Naive thymus-derived CD8-positive, alpha-beta T cell (primary cell): ENCODE data around the gene TNFRSF1B. TPM values are rescaled to one million over a fixed set of nuclear protein-coding genes. Genes with fewer than 3 reads are reported as not detected.

Experiments used
- ATAC-seq, 2 donors: fragments of 150-1000 bp; cut with Tn5 transposase in 1 of 2; sonication (Bioruptor Pico), chemical (Tn5 transposase) in 1 of 2; 1 replicate in 1 of 2; 2 replicates in 1 of 2; pipeline ENCODE4 v1.10.0; 2021; ENCODE audit warnings: mild to moderate bottlenecking in 2 of 2, moderate library complexity in 2 of 2
- POLR2A ChIA-PET: fragments of 350-600 bp; sonication (Branson Sonifier 250); formaldehyde crosslinking; loops from one replicate; lab custom pipeline; 2021; ENCODE audit warnings: antibody characterized with exemption; lab: Charles Lee
- DNase-seq, 10 donors: peaks; one replicate each; pipeline versions ENCODE4 v3.0.0 to v3.0.0-alpha.2; 2020 to 2022
- H3K27ac Mint-ChIP-seq, 10 donors: one replicate each; pipeline ENCODE4 v1.8.0; 2020 to 2022; ENCODE audit warnings: mild to moderate bottlenecking in 10 of 10, mixed read lengths in 10 of 10, moderate library complexity in 4 of 10, inconsistent platforms in 1 of 10
- H3K27me3 Mint-ChIP-seq, 5 donors: one replicate each; pipeline ENCODE4 v1.8.0; 2021 to 2022; ENCODE audit warnings: mixed read lengths in 5 of 5
- H3K36me3 Mint-ChIP-seq, 3 donors: one replicate each; pipeline ENCODE4 v1.8.0; 2020 to 2022; ENCODE audit warnings: mixed read lengths in 3 of 3, mild to moderate bottlenecking in 2 of 3, inconsistent platforms in 1 of 3
- H3K4me1 Mint-ChIP-seq, 4 donors: one replicate each; pipeline ENCODE4 v1.8.0; 2021 to 2022; ENCODE audit warnings: mixed read lengths in 4 of 4
- H3K4me3 Mint-ChIP-seq, 10 donors: one replicate each; pipeline ENCODE4 v1.8.0; 2020 to 2022; ENCODE audit warnings: mild to moderate bottlenecking in 10 of 10, mixed read lengths in 10 of 10, moderate library complexity in 6 of 10, inconsistent platforms in 1 of 10
- H3K9me3 Mint-ChIP-seq, 9 donors: one replicate each; pipeline ENCODE4 v1.8.0; 2020 to 2022; ENCODE audit warnings: mixed read lengths in 9 of 9, mild to moderate bottlenecking in 3 of 9, inconsistent platforms in 1 of 9, moderate library complexity in 1 of 9
- polyA plus RNA-seq, 3 donors: library from polyadenylated mRNA; unstranded; fragments of 300-500 nt; fragmentation: Illumina TruSeq; gene quantifications; one replicate each; pipeline ENCODE4 v1.2.3, GENCODE V29; 2021
- total RNA-seq, 8 experiments: library from RNA in 2 of 8; stranded (reverse) in 2 of 8; gene quantifications; one replicate each; pipeline ENCODE4 v1.2.3 and lab custom pipeline; 2021 to 2026

Gene TNFRSF1B
- total and polyA plus RNA-seq, 5 experiments from 2014 or later: 16.5 to 64.6 (median 19.7) TPM

GRCh38 chr1:12149791-12150175 lies 17.0 kb upstream of the TNFRSF1B start:
- Mint-ChIP-seq H3K27me3 (no peaks in the 10 kb centered on the region), H3K36me3 (peaks cover 0 to 4% (median 3%) of the 10 kb centered on the region in 3 donors), H3K9me3 (peaks cover 0 to 9% (median 0%) of the 10 kb centered on the region in 9 donors), H3K27ac (peak overlapping the region; percentile 90 to 99 (median 96)), H3K4me1 (peaks cover 43 to 85% (median 79%) of the 10 kb centered on the region in 4 donors), H3K4me3 (peak overlapping the region; percentile 37 to 85 (median 70))
- no peak for ATAC-seq
- POLR2A ChIA-PET: interaction anchor here (1.6 to 8.7 kb wide), 12 partner anchors 9 to 344 kb away, joined by 3 to 119 read pairs (median 22); partner anchors contain the start of genes CLCN6, MTHFR and TNFRSF1B
- peak in 1 of 10 donors; percentile 36 for DNase-seq

- Mint-ChIP-seq H3K27me3 (no peaks in the 10 kb centered on the region), H3K27ac (peak overlapping the region; percentile 90 to 99 (median 96)), H3K4me1 (peaks cover 46 to 88% (median 83%) of the 10 kb centered on the region in 4 donors), H3K36me3 (peaks cover 0 to 4% (median 3%) of the 10 kb centered on the region in 3 donors), H3K4me3 (peak overlapping the region; percentile 54 to 85 (median 78)), H3K9me3 (peaks cover 0 to 9% (median 0%) of the 10 kb centered on the region in 9 donors)
- POLR2A ChIA-PET: interaction anchor here (0.6 to 8.7 kb wide), 19 partner anchors 10 to 344 kb away, joined by 3 to 119 read pairs (median 5); partner anchors contain the start of genes CLCN6, MTHFR and TNFRSF1B
- ATAC-seq (peak; percentile 79 to 86), DNase-seq (peak in 5 of 10 donors; percentile 24 to 61 (median 57))
These were observed 16.2 kb upstream of the TNFRSF1B start for GRCh38 chr1:12150456-12151200.

GRCh38 chr1:12151465-12151864 lies 15.3 kb upstream of the TNFRSF1B start:
- ATAC-seq (no peak), DNase-seq (peak in 1 of 10 donors; percentile 38)
- Mint-ChIP-seq H3K9me3 (peaks cover 0 to 9% (median 0%) of the 10 kb centered on the region in 9 donors), H3K27me3 (no peaks in the 10 kb centered on the region), H3K27ac (peak overlapping the region; percentile 90 to 99 (median 96)), H3K36me3 (peaks cover 0 to 4% (median 3%) of the 10 kb centered on the region in 3 donors), H3K4me1 (peaks cover 45 to 87% (median 81%) of the 10 kb centered on the region in 4 donors), H3K4me3 (peak overlapping the region; percentile 1 to 85 (median 77))
- POLR2A ChIA-PET: interaction anchor here (0.6 to 8.7 kb wide), 13 partner anchors 10 to 242 kb away, joined by 4 to 119 read pairs (median 22); partner anchors contain the start of gene TNFRSF1B

GRCh38 chr1:12152113-12152891 lies 14.5 kb upstream of the TNFRSF1B start:
- Mint-ChIP-seq H3K27ac (peak overlapping the region; percentile 84 to 99 (median 96)), H3K27me3 (no peaks in the 10 kb centered on the region), H3K36me3 (peaks cover 0 to 4% (median 3%) of the 10 kb centered on the region in 3 donors), H3K4me1 (peaks cover 42 to 85% (median 77%) of the 10 kb centered on the region in 4 donors), H3K9me3 (peaks cover 0 to 9% (median 0%) of the 10 kb centered on the region in 9 donors), H3K4me3 (peak overlapping the region; percentile 27 to 82 (median 62))
- peak in 1 of 2 donors; percentile 24 for ATAC-seq
- DNase-seq: no peak
- POLR2A ChIA-PET: interaction anchor here (0.8 to 8.7 kb wide), 7 partner anchors 9 to 33 kb away, joined by 4 to 119 read pairs (median 35); partner anchors contain the start of gene TNFRSF1B

GRCh38 chr1:12153181-12153785 lies 13.5 kb upstream of the TNFRSF1B start:
- DNase-seq (peak in 1 of 10 donors; percentile 41), ATAC-seq (no peak)
- peaks cover 47 to 85% (median 77%) of the 10 kb centered on the region in 4 donors for H3K4me1 Mint-ChIP-seq
- peak overlapping the region in 6 of 10 donors; percentile 20 to 64 (median 50) for H3K4me3 Mint-ChIP-seq
- POLR2A ChIA-PET: interaction anchor here (0.8 to 8.7 kb wide), 3 partner anchors 13 to 23 kb away, joined by 6 to 119 read pairs (median 67); no protein-coding TSS in a partner anchor
- H3K9me3 Mint-ChIP-seq: peaks cover 0 to 9% (median 0%) of the 10 kb centered on the region in 9 donors
- peak overlapping the region; percentile 17 to 98 (median 84) for H3K27ac Mint-ChIP-seq
- H3K36me3 Mint-ChIP-seq: peaks cover 0 to 4% (median 3%) of the 10 kb centered on the region in 3 donors
- H3K27me3 Mint-ChIP-seq: no peaks in the 10 kb centered on the region

GRCh38 chr1:12155328-12155727 lies 11.5 kb upstream of the TNFRSF1B start:
- no peaks in the 10 kb centered on the region for H3K27me3 Mint-ChIP-seq
- ATAC-seq (no peak), DNase-seq (no peak)
- peaks cover 42 to 79% (median 71%) of the 10 kb centered on the region in 4 donors for H3K4me1 Mint-ChIP-seq
- H3K9me3 Mint-ChIP-seq: peaks cover 0 to 1% (median 0%) of the 10 kb centered on the region in 9 donors
- peaks cover 0 to 3% (median 0%) of the 10 kb centered on the region in 3 donors for H3K36me3 Mint-ChIP-seq
- peak overlapping the region in 5 of 10 donors; percentile 3 to 74 (median 70) for H3K27ac Mint-ChIP-seq
- no peak overlapping the region for H3K4me3 Mint-ChIP-seq
- POLR2A ChIA-PET: interaction anchor here (0.8 to 0.9 kb wide), 2 partner anchors 14 to 54 kb away, joined by 3 read pairs; no protein-coding TSS in a partner anchor

GRCh38 chr1:12157366-12158231 lies 9.2 kb upstream of the TNFRSF1B start:
- Mint-ChIP-seq H3K27me3 (no peaks in the 10 kb centered on the region), H3K36me3 (no peaks in the 10 kb centered on the region), H3K4me3 (peak overlapping the region; percentile 52 to 85 (median 69)), H3K4me1 (peaks cover 36 to 79% (median 71%) of the 10 kb centered on the region in 4 donors), H3K9me3 (peaks cover 0 to 1% (median 0%) of the 10 kb centered on the region in 9 donors), H3K27ac (peak overlapping the region; percentile 8 to 92 (median 78))
- POLR2A ChIA-PET: interaction anchor here (0.9 to 1.5 kb wide), 4 partner anchors 9 to 20 kb away, joined by 3 to 5 read pairs (median 4); partner anchors contain the start of gene TNFRSF1B
- DNase-seq (peak in 1 of 10 donors; percentile 13), ATAC-seq (peak in 1 of 2 donors; percentile 42)

- H3K9me3 Mint-ChIP-seq: peaks cover 0 to 1% (median 0%) of the 10 kb centered on the region in 9 donors
- DNase-seq: peak in 2 of 10 donors; percentile 24 to 51
- peak in 1 of 2 donors; percentile 35 for ATAC-seq
- H3K4me3 Mint-ChIP-seq: peak overlapping the region; percentile 47 to 85 (median 69)
- no peaks in the 10 kb centered on the region for H3K27me3 Mint-ChIP-seq
- POLR2A ChIA-PET: interaction anchor here (0.7 to 5.5 kb wide), 2 partner anchors 8 to 180 kb away, joined by 3 to 77 read pairs; no protein-coding TSS in a partner anchor
- peaks cover 34 to 79% (median 72%) of the 10 kb centered on the region in 4 donors for H3K4me1 Mint-ChIP-seq
- peak overlapping the region; percentile 63 to 91 (median 83) for H3K27ac Mint-ChIP-seq
- no peaks in the 10 kb centered on the region for H3K36me3 Mint-ChIP-seq
These were observed 8.3 kb upstream of the TNFRSF1B start for GRCh38 chr1:12158357-12159092.

- Mint-ChIP-seq H3K4me1 (peaks cover 33 to 88% (median 71%) of the 10 kb centered on the region in 4 donors), H3K27me3 (no peaks in the 10 kb centered on the region), H3K4me3 (peak overlapping the region in 7 of 10 donors; percentile 19 to 72 (median 39)), H3K36me3 (no peaks in the 10 kb centered on the region), H3K9me3 (peaks cover 0 to 1% (median 0%) of the 10 kb centered on the region in 9 donors), H3K27ac (peak overlapping the region in 5 of 10 donors; percentile 22 to 94 (median 71))
- ATAC-seq (peak; percentile 20 to 54), DNase-seq (peak in 1 of 10 donors; percentile 64)
- POLR2A ChIA-PET: interaction anchor here (1.0 to 5.5 kb wide), 4 partner anchors 8 to 19 kb away, joined by 3 to 77 read pairs (median 24); no protein-coding TSS in a partner anchor
These were observed 7.0 kb upstream of the TNFRSF1B start for GRCh38 chr1:12159816-12160215.

GRCh38 chr1:12161324-12161661 lies 5.5 kb upstream of the TNFRSF1B start:
- peak in 1 of 10 donors; percentile 8 for DNase-seq
- ATAC-seq: peak in 1 of 2 donors; percentile 10
- no peaks in the 10 kb centered on the region for H3K27me3 Mint-ChIP-seq
- peaks cover 33 to 84% (median 65%) of the 10 kb centered on the region in 4 donors for H3K4me1 Mint-ChIP-seq
- POLR2A ChIA-PET: interaction anchor here (0.7 to 5.5 kb wide), 5 partner anchors 11 to 37 kb away, joined by 4 to 77 read pairs (median 5); no protein-coding TSS in a partner anchor
- peak overlapping the region in 8 of 10 donors; percentile 19 to 89 (median 77) for H3K27ac Mint-ChIP-seq
- H3K9me3 Mint-ChIP-seq: peaks cover 0 to 1% (median 0%) of the 10 kb centered on the region in 9 donors
- H3K36me3 Mint-ChIP-seq: no peaks in the 10 kb centered on the region
- H3K4me3 Mint-ChIP-seq: peak overlapping the region in 9 of 10 donors; percentile 18 to 73 (median 61)
